Vagina (tissue), 2 donors: ENCODE measurements around the gene SERPINE2.

ENCODE experiments used
- CTCF ChIP-seq, 3 experiments: fragments of 450-650 bp in 2 of 3; fragments of 200-600 bp in 1 of 3; sonication (generic) in 1 of 3; IDR thresholded peaks; one replicate each; pipeline ENCODE4 v1.5.1; 2017 to 2019; ENCODE audit warnings: antibody characterized with exemption in 3 of 3, mild to moderate bottlenecking in 2 of 3, moderate library complexity in 2 of 3
- POLR2AphosphoS5 ChIP-seq, 2 donors: sonication (generic); formaldehyde crosslinking; IDR thresholded peaks; one replicate each; pipeline ENCODE4 v1.9.0; 2017; ENCODE audit warnings: antibody characterized with exemption in 2 of 2, mild to moderate bottlenecking in 2 of 2, low read depth in 1 of 2; ENCODE audit not compliant: insufficient read depth in 1 of 2

GRCh38 chr2:224078656-224079055, 39.6 kb upstream of the SERPINE2 start:
- TF ChIP-seq POLR2AphosphoS5 (IDR thresholded peaks at IDR 0.05; ENCODE audit: insufficient read depth in 1 of 2, low read depth in 1 of 2) (no peak), CTCF (IDR thresholded peaks at IDR 0.05) (no peak)
